HuH-7 (cell line): ENCODE measurements around the gene SYTL1.
A peak's percentile ranks its signal among the peaks of the same experiment; 100 is the strongest.

Source experiments
- DNase-seq: peaks from one replicate; pipeline ENCODE4 v3.0.0; 2011; ENCODE audit warnings: low spot score

SYTL1 gene

GRCh38 chr1:27364696-27365371 lies 23.0 kb downstream of the SYTL1 start:
- DNase-seq: no peak

- DNase-seq: peak; percentile 91
These were observed 23.7 kb downstream of the SYTL1 start for GRCh38 chr1:27365372-27366112.

- DNase-seq: peak; percentile 90
These were observed 24.2 kb downstream of the SYTL1 start for GRCh38 chr1:27366113-27366410.

GRCh38 chr1:27366411-27367159 lies 24.8 kb downstream of the SYTL1 start, which contains the start of gene MAP3K6:
Gene MAP3K6 (minus strand): TSS chr1:27366961. CDS start chr1:27366597, 364 bp downstream.
- peak; percentile 86 for DNase-seq

GRCh38 chr1:27367160-27367650 lies 25.4 kb downstream of the SYTL1 start:
- no peak for DNase-seq

- DNase-seq: peak; percentile 39
These were observed 27.2 kb downstream of the SYTL1 start for GRCh38 chr1:27368869-27369582.

GRCh38 chr1:27372022-27372807 lies 30.4 kb downstream of the SYTL1 start:
- DNase-seq: no peak

- peak; percentile 50 for DNase-seq
These were observed 31.2 kb downstream of the SYTL1 start for GRCh38 chr1:27372808-27373690.

- no peak for DNase-seq
These were observed 32.7 kb downstream of the SYTL1 start, which contains the start of gene FCN3 for GRCh38 chr1:27374362-27375086. Gene FCN3 (minus strand): TSS chr1:27374824. CDS start chr1:27374818, 6 bp downstream.

GRCh38 chr1:27377760-27378495 lies 36.1 kb downstream of the SYTL1 start:
- no peak for DNase-seq

- DNase-seq: no peak
These were observed 37.8 kb downstream of the SYTL1 start for GRCh38 chr1:27379564-27380122.

- no peak for DNase-seq
These were observed 38.4 kb downstream of the SYTL1 start for GRCh38 chr1:27380224-27380623.

- DNase-seq: no peak
These were observed 39.2 kb downstream of the SYTL1 start for GRCh38 chr1:27380766-27381733.

- DNase-seq: no peak
These were observed 40.3 kb downstream of the SYTL1 start for GRCh38 chr1:27381969-27382762.

GRCh38 chr1:27383039-27383605 lies 41.3 kb downstream of the SYTL1 start, which contains the start of gene CD164L2:
Gene CD164L2 (minus strand): TSS chr1:27383333. CDS start chr1:27383239, 94 bp downstream.
- DNase-seq: no peak

- no peak for DNase-seq
These were observed 41.8 kb downstream of the SYTL1 start for GRCh38 chr1:27383661-27384060.
